NB4 (cell line): Measurements from ENCODE around the gene EXOC6B.

Experiments
- CTCF ChIP-seq: IDR thresholded peaks from one replicate; pipeline ENCODE4 v1.5.1; 2012; ENCODE audit warnings: low read depth, low read length
- POLR2A ChIP-seq: IDR thresholded peaks from 2 replicates; pipeline ENCODE4 v1.6.1; 2011; ENCODE audit warnings: mild to moderate bottlenecking; ENCODE audit not compliant: insufficient read length; ENCODE audit errors: extremely low read depth

- TF ChIP-seq CTCF (no peak), POLR2A (no peak)
Measured at GRCh38 chr2:72332720-72333119, 493.1 kb downstream of the EXOC6B start.
